Lower lobe of right lung (tissue), 2 donors: ENCODE results near the gene MINPP1. TPM values are rescaled to one million over a fixed set of nuclear protein-coding genes. Genes with fewer than 3 reads are reported as not detected.
A peak's percentile ranks its signal among the peaks of the same experiment; 100 is the strongest.

Experiments used
- ATAC-seq, 2 donors: fragments of 200-7000 bp; cut with Tn5 transposase; one replicate each; pipeline ENCODE4 v1.9.1; 2020 to 2022; ENCODE audit warnings: mild to moderate bottlenecking in 2 of 2, moderate library complexity in 2 of 2
- DNase-seq: peaks from one replicate; pipeline ENCODE4 v3.0.0-alpha.2; 2020
- H3K27ac ChIP-seq: fragments of 200-600 bp; one replicate; pipeline ENCODE4 v1.8.0; 2022
- H3K27me3 ChIP-seq: fragments of 200-600 bp; one replicate; pipeline ENCODE4 v1.8.0; 2022; ENCODE audit warnings: low read depth
- H3K36me3 ChIP-seq: fragments of 200-600 bp; one replicate; pipeline ENCODE4 v1.8.0; 2022; ENCODE audit warnings: mild to moderate bottlenecking
- H3K4me1 ChIP-seq: fragments of 200-600 bp; one replicate; pipeline ENCODE4 v1.8.0; 2022
- H3K4me3 ChIP-seq: fragments of 200-600 bp; one replicate; pipeline ENCODE4 v1.8.0; 2022; ENCODE audit warnings: mild to moderate bottlenecking
- H3K9me3 ChIP-seq: fragments of 200-600 bp; one replicate; pipeline ENCODE4 v1.8.0; 2022
- CTCF ChIP-seq: fragments of 200-600 bp; IDR thresholded peaks from one replicate; pipeline ENCODE4 v1.8.0; 2022; ENCODE audit warnings: antibody characterized with exemption, mild to moderate bottlenecking
- intact Hi-C: fragments of 100-400 bp; cut with DNase I; formaldehyde crosslinking; loops from one replicate; pipeline ENCODE4 v1.11.0; 2022
- total RNA-seq: library from RNA; stranded (reverse); fragmentation: NEBNext Ultra II Directional; extraction: Animal tissue kit (Norgen Biotek cat#: 25700); gene quantifications from one replicate; pipeline ENCODE4 v1.2.1, GENCODE V29; 2021
- donor health status: DM: no; HTN: yes; CAD: no; lungs with severe emphysema.

The MINPP1 gene
- total RNA-seq, 1 donor from 2014 or later: 15.6 TPM

DNA sequence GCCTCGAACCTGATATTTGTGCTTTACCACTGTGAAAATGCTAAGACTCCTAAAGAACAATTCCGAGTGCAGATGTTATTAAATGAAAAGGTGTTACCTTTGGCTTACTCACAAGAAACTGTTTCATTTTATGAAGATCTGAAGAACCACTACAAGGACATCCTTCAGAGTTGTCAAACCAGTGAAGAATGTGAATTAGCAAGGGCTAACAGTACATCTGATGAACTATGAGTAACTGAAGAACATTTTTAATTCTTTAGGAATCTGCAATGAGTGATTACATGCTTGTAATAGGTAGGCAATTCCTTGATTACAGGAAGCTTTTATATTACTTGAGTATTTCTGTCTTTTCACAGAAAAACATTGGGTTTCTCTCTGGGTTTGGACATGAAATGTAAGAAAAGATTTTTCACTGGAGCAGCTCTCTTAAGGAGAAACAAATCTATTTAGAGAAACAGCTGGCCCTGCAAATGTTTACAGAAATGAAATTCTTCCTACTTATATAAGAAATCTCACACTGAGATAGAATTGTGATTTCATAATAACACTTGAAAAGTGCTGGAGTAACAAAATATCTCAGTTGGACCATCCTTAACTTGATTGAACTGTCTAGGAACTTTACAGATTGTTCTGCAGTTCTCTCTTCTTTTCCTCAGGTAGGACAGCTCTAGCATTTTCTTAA, 47.7 kb downstream of the MINPP1 start:
- no peak for TF ChIP-seq CTCF
- Histone ChIP-seq H3K27me3 (no peaks in the 10 kb centered on the region), H3K9me3 (no peaks in the 10 kb centered on the region), H3K27ac (peak overlapping the region; percentile 20), H3K36me3 (peaks cover 8% of the 10 kb centered on the region), H3K4me3 (no peak overlapping the region), H3K4me1 (peaks cover 23% of the 10 kb centered on the region)
- intact Hi-C loops: no loop called here
- DNase-seq: no peak
- ATAC-seq: peak in 1 of 2 donors; percentile 57

DNA sequence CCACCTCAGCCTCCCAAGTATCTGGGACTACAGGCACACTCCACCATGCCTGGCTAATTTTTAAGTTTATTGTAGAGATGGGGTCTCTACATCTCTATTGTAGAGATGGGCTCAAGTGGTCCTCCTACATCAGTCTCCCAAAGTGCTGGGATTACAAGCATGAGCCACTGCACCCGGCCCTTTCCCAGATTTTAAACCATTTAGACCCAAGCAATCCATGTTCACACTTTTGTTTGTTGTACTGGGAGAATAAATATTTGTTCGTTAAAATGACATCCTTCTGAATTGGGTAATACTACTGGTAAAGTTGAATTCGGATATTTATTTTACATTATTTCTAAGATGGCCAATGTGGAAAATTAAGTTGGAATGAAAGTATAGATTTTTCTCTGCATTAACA, 52.7 kb downstream of the MINPP1 start:
- ATAC-seq (no peak), DNase-seq (no peak)
- Histone ChIP-seq H3K4me3 (no peak overlapping the region), H3K36me3 (peaks cover 8% of the 10 kb centered on the region), H3K27ac (no peak overlapping the region), H3K27me3 (no peaks in the 10 kb centered on the region), H3K9me3 (no peaks in the 10 kb centered on the region), H3K4me1 (no peaks in the 10 kb centered on the region)
- intact Hi-C loops: no loop called here
- TF ChIP-seq CTCF: no peak

DNA sequence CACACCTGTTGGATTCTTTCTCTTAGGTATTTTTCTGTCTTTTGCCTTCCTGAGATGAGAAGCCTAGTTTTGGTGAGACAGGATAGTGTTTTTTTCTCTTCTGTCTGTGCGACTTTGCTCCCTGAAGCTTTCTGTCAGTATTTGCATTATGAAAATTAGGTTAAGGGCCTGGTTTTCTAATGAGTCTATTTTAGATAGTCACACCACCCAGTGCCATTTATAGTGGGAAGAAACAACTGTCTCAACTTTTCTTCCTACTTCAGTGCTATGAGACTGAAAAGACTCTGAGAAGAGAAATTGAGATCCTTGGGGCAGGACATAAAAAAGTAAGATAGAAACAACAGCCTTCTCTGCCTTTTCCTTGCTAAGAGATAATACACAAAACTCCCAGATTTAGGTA, 53.6 kb downstream of the MINPP1 start:
- Histone ChIP-seq H3K9me3 (no peaks in the 10 kb centered on the region), H3K36me3 (no peaks in the 10 kb centered on the region), H3K27ac (no peak overlapping the region), H3K27me3 (no peaks in the 10 kb centered on the region), H3K4me1 (no peaks in the 10 kb centered on the region), H3K4me3 (no peak overlapping the region)
- intact Hi-C loops: no loop called here
- TF ChIP-seq CTCF: no peak
- no peak for ATAC-seq
- no peak for DNase-seq

DNA sequence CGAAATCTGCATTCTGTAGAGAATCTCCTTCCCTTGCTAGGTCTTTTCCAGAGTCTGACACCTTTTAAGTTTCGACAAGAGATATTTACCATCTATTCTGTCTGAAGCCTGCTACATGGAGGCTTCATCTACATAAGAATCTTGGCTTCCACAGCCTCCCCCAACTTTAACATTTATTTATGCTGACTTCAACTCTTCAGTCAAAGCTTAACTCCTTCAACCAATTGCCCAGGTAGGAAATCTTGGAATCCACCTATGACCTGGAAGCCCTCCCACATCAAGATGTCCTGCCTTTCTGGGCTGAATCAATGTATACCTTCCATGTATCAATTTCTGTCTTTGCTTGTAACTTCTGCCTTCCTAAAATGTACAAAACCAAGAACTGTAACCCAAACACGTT, 54.7 kb downstream of the MINPP1 start:
- no peaks in the 10 kb centered on the region for H3K4me1 ChIP-seq
- no peak overlapping the region for H3K4me3 ChIP-seq
- intact Hi-C loops: no loop called here
- no peaks in the 10 kb centered on the region for H3K27me3 ChIP-seq
- H3K27ac ChIP-seq: no peak overlapping the region
- DNase-seq (no peak), ATAC-seq (no peak)
- no peaks in the 10 kb centered on the region for H3K9me3 ChIP-seq
- no peak for TF ChIP-seq CTCF
- no peaks in the 10 kb centered on the region for H3K36me3 ChIP-seq

DNA sequence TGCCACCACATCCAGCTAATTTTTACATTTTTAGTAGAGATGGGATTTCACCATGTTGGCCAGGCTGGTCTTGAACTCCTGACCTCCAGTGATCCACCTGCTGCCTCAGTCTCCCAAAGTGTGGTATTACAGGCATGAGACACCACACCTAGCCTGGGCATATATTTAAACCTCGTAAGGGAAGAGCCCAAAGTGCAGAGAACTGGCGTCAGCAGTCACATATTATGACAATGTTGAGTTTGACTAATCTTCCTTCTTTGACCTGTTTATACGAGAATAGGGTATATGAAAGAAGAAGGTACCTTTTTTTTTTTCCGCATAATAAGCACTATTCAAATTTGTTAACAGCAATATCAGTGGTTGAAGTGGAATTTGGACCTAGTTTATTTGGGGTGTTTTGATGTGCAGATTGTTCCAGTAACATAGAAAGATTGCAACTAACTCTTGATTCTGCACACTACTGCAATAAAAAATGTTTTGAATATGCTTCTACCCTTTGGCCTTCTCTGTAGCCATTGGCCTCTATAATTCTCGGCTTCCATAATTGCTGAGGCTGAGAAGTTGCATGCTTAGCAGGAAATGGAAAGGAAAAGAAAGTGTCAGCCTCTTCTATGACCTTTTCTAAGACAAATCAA, 55.9 kb downstream of the MINPP1 start:
- H3K27me3 ChIP-seq: no peaks in the 10 kb centered on the region
- no peak overlapping the region for H3K4me3 ChIP-seq
- DNase-seq (no peak), ATAC-seq (no peak)
- TF ChIP-seq CTCF: no peak
- H3K4me1 ChIP-seq: no peaks in the 10 kb centered on the region
- peaks cover 3% of the 10 kb centered on the region for H3K9me3 ChIP-seq
- H3K36me3 ChIP-seq: no peaks in the 10 kb centered on the region
- H3K27ac ChIP-seq: no peak overlapping the region
- intact Hi-C loops: no loop called here
